ENCODE measurements around the gene FGF16.
A peak's percentile ranks its signal among the peaks of the same experiment; 100 is the strongest.
"Not testable (repeated sequence)": the region's sequence is repeated elsewhere in the genome, so short reads cannot be mapped to it uniquely, and the experiment has no call there.

The FGF16 gene

DNA sequence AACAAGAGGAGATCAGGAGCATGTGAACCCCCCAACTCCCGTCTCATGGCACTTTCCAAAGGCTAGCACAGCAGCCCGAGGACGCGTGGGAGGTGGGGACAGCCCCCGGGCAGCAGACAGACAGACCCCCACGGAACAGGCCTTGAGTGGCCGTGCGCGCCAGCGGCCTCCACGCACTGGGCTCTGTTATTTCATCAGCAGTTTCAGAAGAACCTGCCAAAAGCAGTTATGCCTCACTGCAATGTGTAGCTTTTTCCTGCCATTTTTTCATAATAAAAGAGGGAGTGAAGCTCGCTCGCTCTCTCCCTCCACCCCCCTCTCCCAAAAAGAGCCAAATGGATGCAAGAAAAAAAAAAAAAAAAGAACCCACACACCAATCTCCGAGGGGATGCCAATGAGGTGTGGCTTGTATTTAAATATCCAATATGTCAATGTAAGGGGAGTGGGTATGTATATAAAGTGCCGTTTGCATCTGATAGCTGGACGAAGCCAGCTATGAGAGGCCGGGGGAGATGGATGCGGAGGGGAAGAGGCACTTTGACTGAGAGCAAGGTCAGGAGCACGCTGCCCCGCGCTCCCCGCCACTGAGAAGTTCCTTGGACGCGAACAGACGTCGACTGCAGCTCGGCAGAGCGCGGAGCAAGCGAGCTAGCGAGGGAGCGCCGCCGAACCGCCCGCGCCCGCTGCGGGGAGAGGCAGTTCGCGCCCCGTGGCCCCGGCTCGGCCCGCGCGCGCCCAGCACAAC lies at the start of gene FGF16:
Gene FGF16 (plus strand): TSS at position 482 of the 745 bp plus-strand sequence. CDS start 286 bp downstream, outside the sequence.
- no peak for DNase-seq

DNA sequence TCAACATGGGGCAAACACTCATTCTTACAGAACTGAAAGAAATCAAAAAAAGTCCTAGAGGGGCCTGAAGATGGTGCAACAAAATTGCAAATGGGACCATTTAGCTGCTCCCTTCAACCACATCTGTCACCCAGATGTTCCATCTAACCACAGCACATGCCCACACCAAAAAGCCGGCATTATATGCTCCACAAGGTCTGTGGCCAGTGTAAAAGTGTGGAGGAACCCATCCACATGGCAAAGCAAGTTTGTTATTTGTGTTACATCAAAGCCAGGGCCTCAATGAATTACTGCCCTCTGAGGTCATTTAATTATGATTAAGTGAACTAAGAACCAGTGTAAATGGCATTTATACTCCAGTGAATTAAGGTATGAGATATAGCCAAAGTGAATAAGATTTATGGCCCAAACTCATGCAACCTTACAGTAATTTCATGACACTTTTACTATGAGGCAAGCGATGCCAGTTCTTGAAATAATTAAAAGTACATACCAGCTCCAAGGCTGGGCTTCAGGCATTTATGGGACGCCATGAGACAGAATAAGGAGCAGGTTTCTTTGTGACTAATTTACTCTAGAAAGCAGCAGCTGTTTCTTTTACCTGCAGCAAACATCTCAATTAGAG lies 48.7 kb upstream of the FGF16 start:
- DNase-seq, result no peak

DNA sequence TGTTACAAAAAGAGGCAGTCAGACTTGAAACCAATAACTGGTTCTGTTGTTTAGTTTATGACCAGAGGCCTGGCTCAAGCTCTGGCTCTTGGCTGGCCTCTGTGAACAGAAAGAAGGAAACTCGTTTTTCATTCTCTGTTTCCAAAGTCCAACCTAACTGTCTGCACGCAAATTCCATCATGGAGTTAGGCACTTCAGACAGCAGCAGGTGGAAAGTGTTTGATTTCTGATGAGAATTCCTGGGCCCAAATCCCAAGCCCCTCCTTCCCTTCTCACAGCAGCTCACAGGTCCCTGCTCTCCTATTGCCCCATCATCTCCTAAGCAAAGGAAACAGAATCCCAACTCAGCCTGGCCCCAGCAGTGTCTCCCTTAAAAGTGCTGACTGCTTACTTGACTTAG lies 42.8 kb upstream of the FGF16 start:
- DNase-seq, result no peak

DNA sequence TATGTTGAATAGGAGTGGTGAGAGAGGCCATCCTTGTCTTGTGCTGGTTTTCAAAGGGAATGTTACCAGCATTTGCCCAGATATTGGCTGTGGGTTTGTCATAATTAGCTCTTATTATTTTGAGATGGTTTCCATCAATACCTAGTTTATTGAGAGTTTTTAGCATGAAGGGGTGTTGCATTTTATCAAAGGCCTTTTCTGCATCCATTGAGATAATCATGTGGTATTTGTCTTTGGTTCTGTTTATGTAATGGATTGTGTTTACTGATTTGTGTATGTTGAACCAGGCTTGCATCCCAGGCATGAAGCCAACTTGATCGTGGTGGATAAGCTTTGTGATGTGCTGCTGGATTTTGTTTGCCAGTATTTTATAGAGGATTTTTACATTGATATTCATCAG lies 39.4 kb upstream of the FGF16 start:
- not testable (repeated sequence) for DNase-seq

DNA sequence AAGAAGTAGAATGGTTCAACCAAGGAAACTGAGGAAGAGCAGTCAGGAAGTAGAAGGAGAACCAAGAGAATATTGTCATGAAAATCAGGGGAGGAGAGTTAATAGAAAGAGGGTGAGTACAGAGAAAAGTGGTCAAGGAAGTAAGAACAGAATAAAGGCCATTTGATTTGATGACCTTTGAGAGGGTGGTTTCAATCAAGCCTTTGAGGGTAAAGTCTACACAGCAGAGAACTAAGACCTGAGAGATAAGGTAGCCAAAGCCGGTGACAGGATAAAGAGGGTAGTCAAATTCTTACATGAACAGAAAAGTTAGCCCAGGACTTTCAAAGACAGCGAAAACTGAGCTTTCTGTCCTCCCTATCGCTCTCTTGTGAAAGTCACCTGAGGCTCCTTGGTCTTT lies 34.6 kb upstream of the FGF16 start:
- DNase-seq, result no peak

DNA sequence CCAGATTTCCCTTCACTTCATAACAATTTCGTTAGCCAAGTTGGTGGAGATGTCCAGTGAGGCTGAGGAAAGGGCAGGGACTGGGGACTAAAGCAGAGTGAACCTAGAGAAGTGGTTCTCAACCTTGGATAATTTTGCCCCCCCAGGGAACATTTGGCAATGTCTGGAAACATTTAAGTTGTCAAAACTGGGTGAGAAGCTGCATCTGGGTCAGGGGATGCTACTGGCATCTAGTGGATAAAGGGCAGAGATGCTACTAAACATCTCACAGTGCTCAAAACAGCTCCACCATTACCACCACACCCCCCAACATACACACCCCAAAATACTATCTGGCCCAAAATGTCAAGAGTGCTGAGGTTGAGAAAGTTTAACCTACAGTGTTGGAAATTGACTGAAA lies 32.0 kb upstream of the FGF16 start:
- DNase-seq, result no peak

DNA sequence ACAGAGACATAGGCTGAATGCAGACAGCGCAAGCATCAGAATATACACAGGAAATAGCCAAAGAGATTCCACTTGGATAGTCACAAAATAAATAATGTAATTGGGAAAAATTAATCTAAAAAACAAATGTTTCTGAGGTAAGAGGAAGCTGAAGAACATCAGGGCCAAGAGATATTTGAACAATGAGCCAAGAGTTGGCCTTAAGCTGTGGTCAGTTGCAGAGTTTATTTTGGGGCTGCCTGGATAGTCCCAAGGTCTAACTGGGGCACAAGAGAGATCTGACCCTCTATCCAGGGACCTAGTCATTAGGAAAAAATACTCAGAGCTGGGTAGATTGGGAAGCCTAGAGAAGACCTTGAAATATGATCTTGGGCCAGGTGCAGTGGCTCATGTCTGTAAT lies 31.3 kb upstream of the FGF16 start:
- DNase-seq, result no peak

DNA sequence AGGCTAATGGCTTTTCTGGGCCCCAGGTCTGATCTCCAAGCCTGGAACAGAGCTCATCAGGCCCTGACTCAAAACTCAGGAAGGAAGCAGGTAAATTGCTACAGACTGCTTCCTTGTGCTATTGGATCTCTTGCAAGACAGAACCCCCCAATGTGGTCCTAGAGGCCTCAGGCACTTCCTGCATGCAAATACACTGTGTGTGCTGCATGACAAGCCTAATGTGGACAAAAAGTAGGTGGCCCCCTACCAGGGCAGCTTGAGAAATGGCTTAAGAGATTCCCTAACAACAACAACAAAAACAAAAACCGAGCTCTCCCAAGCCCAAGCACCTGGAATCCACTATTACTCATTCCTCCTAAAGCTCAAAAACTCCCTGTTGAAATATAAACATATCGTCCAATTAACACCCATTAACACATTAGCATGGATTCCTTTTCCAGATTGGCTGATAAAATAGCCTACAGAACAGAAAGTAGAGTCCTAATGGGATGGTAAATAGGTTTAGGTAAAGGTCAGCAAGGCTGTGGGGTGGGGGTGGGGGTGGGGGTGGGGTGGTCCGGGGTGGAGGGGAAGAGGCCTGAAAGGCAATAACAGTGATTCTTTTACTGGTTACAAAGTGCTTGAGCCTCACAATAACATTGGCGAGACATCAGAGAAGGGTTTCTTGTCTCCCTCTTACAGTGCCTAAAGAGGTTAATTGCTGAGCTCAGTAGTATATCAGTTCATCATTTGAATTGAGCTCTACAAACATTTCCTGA lies 24.1 kb upstream of the FGF16 start:
- no peak for DNase-seq

DNA sequence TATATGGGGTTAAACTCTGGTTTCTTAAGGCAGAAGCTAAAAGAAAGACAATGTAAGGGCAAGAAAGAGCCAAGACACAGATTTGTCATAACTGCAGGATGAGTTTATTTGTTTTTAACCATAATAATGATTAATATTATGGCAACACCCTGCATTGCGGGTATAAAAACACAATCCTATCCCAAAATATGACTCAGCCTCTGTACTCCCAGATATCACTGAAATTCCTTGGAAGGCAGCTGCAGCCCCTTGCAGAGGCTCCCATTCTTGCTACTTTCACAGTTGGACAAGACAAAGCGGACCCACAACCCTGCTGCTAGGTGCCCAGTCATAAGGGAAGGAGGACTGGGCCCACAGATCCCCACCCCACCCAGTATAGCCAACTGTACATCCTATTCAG lies 20.4 kb upstream of the FGF16 start:
- DNase-seq, result no peak

DNA sequence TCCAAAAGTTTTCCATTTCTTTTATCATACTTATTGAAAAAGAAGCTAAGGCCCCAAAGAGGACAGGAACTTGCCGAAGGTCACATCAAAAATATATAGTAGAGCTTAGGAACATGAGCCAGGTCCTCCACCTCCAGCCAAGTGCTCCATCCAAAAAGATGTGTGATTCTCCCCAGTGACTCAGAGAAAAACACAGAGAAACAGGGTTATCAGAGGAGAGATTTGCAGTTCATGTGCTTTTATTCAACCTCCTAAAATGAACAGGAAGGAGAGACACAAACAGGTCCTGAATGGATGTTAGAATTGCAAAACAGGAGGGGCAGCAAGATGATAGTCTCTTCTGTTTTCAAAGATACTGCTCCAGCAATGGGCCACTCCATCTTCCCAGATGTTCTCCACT lies 19.6 kb upstream of the FGF16 start:
- no peak for DNase-seq

DNA sequence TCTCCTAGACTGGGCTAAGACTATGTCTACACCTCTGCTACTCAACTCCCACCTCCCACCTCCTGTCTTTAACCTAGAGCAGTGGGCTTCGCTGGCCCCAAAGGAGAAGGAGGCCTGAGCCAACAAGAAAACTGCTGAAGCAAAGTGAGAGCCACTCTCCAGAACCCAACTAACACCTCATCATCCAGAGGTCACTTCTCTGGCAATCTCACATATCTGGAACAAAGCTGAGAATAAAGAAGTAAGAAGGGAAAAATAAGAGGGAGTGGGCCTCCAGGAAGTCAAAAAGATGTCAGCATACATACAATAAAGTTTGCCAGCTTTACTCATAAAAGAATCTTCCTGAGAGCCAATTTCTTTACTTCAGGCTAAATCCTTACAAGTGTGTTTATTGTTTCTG lies 18.6 kb upstream of the FGF16 start:
- no peak for DNase-seq

DNA sequence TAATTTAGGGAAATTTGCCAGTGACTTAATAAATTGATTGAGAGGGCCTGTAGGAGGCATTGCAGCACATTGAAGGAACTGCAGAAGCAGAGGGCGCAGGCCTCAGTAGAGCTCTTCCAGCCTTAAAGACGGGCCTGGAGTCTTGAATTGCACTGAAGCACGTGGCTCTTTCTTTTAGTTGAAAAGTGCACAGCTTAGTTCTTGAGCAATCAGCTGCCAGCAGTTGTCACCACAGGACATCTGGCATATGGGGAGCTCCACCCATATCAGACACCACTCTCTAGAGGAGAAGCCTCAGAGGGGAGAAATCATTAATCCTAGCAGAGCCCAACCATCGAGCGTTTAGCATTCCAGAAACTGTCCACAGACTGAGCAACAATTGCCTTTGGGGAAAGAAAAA lies 16.0 kb upstream of the FGF16 start:
- peak; percentile 76 for DNase-seq

DNA sequence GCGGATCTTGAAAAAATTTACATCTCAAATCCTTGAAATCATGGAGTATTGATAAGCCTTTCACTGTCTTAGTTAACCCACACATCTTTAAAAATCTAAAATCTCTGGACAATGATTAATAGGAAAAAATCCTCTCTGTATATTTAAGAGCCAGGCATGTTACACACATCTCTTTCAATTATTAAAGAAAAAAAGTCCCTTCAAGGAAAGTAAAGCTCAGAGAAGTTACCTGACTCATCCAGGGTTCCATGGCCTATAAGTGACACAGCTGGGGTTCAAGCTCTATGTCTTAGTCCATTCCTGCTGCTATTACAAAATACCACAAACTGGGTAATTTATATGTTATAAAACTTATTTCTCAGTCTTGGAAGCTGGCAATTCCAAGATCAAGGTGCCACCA lies 14.2 kb upstream of the FGF16 start:
- DNase-seq, result no peak

DNA sequence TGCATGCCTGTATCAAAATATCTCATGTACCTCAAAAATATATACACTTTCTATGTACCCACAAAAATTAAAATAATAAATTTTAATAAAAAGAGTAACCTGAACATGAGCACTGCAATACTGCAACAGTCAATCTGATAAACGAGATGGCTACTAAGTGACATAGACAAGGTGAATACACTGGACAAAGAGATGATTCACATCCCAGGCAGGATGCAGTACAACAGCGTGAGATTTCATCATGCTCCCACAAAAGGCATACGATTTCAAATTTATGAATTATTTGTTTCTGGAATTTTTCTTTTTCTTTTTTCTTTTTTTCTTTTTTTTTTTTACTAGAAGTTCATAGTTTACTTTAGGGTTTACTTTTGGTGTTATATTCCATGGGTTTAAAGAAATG lies 12.2 kb upstream of the FGF16 start:
- DNase-seq, result no peak

DNA sequence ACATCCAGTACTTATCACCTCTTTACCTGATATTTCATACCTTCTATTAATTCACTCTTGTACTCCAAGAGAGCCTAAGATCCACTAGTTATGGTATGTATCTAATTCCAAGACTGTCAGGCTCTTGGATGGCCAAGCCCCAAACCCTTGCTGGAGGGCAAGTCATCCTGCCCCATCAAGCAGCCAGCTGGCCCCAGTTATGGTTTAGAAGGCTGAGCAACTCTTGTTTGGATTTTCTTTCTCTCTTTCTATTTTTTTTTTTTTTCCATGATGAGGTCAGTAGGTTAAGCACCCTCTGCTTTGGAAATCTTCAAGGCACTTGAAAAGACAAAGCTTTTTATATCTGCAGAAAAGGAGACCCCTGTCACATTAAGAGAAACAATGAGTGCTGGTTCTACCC lies 10.9 kb upstream of the FGF16 start:
- DNase-seq, result no peak

DNA sequence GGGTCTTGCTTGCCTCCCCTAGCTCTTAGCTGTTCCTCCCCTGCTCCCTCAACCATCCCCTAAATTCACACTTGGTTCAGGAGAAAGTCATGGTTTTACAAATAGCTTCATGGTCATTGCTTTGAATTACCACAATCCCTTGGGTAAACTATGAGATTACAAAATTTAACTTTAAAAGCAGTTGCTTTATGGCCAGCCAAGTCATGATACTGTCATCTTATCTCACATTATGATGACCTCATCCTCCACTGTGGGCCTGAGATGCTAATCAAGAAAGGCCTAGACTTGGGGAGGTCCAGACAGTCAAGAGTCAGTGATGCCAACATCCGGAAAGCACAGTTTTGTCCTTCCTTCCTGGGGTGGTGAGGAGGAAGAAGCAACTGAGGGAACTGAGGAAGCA lies 10.5 kb upstream of the FGF16 start:
- no peak for DNase-seq

DNA sequence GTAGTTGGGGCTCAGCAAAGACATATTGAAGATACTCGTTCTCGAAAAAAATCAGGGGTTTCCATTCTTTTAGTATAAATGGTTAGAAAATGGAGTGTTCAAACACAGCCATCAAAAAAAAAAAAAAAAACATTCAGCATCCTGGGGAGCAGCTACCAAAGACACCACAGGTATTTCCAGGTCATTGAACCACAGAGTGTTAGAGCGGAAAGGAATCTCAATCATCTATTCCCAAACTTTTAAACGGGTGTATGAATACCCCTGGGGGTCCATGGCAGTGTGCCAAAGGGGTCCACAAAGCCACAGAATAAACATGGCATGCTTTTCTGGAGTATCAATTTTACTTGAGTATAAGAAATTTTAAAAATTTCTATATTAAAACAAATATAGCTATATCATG lies 6.9 kb upstream of the FGF16 start:
- DNase-seq, result no peak

DNA sequence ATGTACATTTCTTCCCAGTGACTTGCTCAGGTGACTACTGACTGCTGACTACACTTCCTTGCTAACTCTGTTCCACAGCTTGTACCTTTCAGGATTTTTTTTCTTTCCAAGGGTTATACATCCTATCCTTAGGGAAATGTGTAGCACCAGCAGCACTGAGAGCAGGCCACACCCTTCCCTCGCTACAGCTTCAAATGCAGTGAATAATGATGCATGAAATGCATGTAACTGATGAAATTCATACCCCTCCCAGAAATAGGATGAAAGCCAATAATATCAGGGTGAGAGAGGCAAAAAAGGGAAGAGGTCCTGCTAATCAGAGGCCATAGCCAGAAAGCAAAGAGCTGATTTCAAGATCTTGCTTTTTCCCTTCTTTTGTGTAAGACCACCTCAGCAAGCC lies 6.2 kb upstream of the FGF16 start:
- no peak for DNase-seq

DNA sequence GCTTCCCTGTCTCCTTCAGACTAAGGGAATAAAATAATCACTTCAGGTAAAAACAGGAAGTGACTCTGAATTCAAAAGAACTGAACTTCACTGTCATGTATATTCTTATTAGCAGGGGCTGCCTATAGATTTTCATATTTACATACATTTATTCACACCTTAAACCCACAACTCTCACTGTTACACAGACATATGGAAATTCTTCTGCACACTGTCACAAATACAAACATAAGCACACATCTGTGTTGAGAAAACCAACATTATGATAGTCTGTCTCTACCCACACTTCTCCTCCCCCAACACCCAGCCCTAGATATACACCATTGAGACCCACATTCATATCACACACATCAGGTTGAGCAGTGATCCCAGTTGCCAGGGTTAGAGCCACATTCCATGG lies 5.7 kb upstream of the FGF16 start:
- DNase-seq, result no peak

DNA sequence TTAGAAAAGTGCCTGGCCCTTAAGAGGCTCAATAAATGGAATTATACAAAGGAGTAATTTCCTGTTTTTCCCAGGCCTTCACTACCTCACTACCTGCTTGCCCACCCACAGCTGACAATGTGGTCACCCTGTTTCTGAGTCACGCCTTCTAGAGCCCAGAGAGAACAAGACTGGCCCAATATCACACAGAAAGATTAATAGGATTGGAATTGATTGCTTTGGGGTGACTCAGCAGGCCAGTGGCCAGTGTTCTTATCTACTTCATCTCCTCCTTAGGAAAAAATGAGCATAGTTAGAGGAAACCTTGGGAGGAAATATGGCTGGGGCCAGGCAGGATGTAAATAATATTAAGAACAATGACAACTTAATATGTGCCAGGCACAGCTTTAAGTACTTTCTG lies 4.5 kb upstream of the FGF16 start:
- DNase-seq, result no peak

DNA sequence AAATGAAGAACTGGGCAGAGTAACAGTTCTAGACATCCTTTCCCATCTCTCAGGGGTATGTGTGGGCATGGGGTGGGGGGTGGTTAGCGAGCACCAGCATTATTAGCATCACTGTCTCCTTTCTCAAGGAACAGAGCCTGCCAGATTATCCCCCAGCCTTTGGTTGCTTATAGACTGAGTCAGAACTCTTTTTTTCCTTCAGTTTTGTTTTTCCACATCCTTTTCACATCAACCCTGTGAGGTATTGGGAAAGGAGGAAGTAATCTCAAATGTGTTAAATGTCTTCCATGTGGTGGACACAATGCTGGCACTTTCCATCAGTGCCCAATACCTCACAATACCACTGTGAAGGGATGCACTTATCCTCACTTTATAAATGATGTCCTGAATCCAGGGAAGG lies 3.1 kb upstream of the FGF16 start:
- DNase-seq, result no peak

DNA sequence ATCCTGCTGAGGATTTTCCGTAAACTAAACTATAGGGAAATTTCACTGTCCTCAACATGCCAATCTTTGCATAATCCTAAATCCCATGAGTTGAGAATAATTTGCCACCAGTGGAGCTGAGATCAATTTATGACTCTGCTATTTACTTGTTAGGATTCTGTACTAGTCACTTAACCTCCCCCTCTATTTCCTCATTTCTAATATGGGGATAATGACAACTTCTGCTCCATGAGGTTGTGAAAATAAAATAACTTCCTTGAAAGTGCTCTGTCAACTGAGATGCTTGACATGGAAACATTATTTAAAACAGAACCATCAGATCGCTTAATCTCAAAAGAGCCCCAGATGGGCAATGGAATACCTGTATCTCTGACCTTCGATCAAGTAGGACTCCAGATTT lies 2.6 kb upstream of the FGF16 start:
- no peak for DNase-seq

DNA sequence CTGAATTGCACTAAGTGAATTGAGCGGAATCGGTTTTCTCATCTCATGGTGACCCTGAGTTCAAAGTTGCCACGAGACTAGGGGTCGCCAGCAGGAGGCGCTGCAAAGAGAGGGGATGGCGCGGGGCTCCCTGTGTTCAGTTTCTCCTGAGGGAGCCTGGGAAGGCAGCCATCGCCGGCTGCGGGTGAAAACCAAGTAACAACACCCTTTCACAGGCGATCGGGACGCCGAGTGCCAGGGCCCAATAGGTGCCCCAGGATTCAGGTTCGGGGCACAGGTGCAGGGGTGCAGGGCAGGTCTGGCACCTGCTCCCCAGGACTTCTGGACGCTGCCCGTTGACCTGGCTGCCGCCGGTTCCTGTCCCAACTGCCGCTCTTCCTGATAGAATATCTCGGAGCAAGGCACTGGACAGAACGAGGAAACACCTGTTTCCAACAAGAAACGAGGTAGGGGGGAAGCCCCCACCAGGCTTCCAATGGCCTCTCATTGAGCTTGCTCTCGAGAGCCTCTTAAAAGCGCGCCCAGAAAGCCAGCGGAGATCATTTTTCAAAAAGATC lies 1.1 kb upstream of the FGF16 start:
- no peak for DNase-seq

Data from NCI-H524 treated with DMSO at 0.1 percent for 48 hours (cell line).